HCEC 1CT (cell line): ENCODE measurements around the gene VPS8.

Source experiments
- DNase-seq: peaks from one replicate; pipeline ENCODE4 v3.0.0-alpha.2; 2017

VPS8 gene

GRCh38 chr3:185062191-185062590, 250.2 kb downstream of the VPS8 start:
- no peak for DNase-seq

DNA sequence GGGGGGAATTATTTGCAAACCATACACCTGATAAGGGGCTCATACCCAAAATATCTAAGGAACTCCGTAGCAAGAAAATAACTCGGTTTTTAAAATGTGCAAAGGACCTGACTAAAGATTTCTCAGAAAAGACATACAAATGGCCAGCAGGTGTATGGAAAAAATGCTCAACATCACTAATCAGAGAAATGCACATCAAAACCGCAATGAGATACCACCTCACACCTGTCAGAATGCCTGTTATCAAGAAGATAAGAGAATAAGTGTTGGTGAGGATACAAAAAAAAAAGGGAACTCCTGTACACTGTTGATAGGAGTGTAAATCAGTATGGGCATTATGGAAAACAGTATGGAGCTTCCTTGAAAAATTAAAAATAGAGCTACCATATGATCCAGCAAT, 251.5 kb downstream of the VPS8 start:
- no peak for DNase-seq

GRCh38 chr3:185065059-185065458, 253.1 kb downstream of the VPS8 start:
- DNase-seq, result no peak

DNA sequence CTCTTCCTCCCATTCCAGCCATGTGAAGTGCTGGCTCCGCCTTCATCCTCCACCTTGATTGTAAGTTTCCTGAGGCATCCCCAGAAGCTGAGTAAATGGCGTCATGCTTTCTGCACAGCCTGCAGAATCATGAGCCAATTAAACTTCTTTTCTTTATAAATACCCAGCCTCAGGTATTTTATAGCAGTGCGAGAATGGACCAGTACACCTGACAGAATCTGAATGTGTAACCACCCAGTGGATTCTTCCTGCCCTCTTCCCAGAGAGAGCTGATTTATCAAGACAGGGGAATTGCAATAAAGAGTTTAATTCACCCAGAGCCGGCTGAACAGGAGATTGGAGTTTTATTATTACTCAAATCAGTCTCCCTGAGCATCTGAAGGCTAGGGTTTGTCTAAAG, 254.3 kb downstream of the VPS8 start:
- no peak for DNase-seq

- no peak for DNase-seq
Measured at GRCh38 chr3:185067173-185067572, 255.2 kb downstream of the VPS8 start.

GRCh38 chr3:185069037-185070030, 257.4 kb downstream of the VPS8 start:
- DNase-seq, result no peak

- DNase-seq, result peak; percentile 42
Measured at GRCh38 chr3:185070491-185071286, 258.7 kb downstream of the VPS8 start.

DNA sequence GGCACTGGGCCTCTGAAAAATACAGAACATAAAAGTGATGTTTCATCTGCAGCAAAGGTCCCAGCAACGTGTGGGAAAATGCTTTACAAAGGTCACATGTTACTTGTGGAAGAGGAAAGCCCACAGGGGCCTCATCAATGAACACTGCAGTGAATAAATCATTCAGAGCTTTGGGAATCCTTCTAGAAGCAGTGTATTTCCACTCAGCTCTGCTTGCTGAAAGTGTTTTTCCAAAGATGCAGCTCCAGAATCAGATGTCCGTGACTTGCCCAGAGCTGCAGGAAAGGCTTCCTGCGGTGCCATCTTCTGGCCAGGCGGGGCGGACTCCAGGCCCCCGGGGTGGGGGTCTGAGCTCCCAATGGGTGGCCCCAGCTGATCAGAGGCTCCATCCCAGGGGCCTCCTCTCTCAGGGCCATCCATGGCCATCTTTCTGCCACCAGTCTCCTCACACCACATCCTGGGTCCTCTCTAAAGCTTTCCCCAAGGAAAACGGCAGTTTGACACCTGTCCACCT, 259.4 kb downstream of the VPS8 start:
- DNase-seq, result no peak

- no peak for DNase-seq
Measured at GRCh38 chr3:185075547-185075946, 263.6 kb downstream of the VPS8 start.

- DNase-seq, result no peak
Measured at GRCh38 chr3:185076219-185076618, 264.3 kb downstream of the VPS8 start.

DNA sequence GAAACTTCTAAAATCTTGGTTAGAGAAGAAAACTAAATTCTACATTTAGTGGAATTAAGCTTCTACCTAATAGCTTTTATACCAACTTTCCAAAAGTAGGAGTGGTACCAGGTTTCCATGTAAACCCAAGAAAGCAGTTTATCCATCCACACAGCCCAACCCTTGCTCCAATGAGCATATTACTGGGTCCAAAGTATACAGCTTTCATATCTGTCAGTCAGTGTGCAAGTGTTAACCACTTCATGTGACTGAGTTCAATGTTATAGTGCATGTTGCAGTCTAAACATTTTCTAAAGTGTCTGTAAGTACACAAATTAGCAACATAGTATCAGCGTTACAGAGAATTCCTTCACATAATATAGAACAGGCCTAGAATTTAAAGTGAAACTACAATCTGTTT, 267.7 kb downstream of the VPS8 start:
- no peak for DNase-seq

- DNase-seq, result no peak
Measured at GRCh38 chr3:185081521-185081920, 269.6 kb downstream of the VPS8 start.

- no peak for DNase-seq
Measured at GRCh38 chr3:185082149-185082548, 270.2 kb downstream of the VPS8 start.

GRCh38 chr3:185082829-185083228, 270.9 kb downstream of the VPS8 start:
- DNase-seq, result no peak

DNA sequence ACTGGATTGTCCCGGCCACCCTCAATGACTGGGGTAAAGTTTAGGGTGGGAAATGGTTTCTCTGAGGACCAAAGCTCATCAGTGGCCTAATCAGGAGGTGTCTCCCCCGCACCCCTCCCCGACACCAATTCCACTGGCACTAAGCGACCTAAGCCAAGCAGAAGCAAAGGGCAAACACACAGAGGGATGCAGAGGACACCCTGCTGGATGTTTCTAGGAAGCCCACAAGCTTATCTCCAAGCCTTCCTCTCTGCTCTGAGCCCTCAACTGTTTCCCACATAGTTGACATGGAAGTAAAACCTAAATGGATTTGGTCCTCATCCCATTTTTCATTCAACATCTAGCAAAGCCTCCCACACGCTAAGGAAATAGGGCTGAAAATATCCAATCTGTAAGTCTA, 272.4 kb downstream of the VPS8 start:
- no peak for DNase-seq

GRCh38 chr3:185084901-185085300, 272.9 kb downstream of the VPS8 start:
- DNase-seq, result peak; percentile 53

DNA sequence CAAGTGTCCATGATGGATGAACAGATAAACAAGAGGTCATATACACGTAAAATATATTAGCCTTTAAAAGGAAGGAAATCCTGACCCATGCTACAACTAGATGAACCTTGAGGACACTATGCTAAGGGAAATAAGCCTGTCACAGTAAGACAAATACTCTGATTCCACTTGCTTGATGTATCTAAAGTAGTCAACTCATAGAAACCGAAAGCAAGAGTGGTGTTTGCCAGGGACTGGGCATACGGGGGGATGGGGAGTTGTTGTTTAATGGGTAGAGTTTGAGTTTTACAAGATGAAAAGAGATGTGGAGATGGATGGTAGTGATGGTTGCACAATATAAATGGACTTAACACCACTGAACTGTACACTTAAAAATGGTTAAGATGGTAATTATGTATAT, 275.5 kb downstream of the VPS8 start:
- DNase-seq, result no peak

DNA sequence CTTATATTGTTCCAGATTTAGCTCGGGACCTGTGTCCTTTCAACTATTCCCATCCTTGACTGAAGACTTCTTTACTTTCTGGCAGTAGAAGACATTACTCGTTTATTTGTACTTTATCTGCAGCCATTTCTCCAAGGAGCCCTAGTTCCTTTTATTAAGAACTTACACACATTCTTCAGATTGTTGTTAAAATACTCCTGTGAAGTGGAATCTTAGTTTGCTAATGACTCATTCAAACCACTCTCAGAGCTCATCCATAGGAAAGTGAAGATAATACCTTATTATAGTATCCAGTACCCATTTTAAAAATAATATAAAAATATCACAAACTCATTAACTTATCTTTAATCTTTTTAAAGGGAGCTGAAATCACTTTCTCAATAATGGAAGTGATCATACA, 277.4 kb downstream of the VPS8 start:
- DNase-seq, result peak; percentile 15

DNA sequence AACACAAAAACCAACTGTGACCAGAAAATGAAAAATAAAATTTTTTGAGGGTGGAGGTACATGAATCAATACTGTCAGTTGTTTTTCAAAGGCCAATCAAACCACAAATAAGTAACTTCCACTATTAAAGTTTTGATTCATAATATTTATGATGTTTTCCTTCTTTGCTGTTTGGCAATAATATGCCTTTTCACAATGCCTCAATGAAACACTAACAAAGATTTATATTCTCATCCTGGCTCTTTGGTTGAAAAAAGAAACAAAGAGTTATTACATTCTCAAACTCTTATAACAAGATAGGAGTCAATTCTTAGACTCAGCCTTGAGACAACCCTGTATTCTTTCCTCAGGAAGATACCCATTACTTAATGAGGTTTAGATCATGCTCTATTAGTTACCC, 277.8 kb downstream of the VPS8 start:
- DNase-seq, result no peak

DNA sequence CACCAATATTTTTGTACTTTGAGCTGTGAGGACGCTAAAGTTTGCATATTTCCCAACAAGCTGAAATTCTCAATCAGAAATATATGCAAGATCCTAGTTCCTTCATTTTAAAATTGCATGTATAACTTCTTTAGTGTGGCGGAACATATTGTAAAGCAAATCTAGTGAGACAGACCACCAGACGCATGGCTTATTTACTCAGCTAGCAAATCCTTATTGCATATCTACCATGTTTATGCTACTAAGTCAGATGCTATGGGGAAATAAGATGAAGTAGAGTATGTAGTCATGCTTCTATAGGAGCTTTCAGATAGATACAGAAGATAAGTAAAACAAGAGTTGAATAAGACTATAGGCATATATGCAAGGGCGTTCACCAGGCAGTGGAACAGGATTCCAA, 278.8 kb downstream of the VPS8 start:
- DNase-seq, result no peak

- DNase-seq, result no peak
Measured at GRCh38 chr3:185093116-185093515, 281.1 kb downstream of the VPS8 start.

DNA sequence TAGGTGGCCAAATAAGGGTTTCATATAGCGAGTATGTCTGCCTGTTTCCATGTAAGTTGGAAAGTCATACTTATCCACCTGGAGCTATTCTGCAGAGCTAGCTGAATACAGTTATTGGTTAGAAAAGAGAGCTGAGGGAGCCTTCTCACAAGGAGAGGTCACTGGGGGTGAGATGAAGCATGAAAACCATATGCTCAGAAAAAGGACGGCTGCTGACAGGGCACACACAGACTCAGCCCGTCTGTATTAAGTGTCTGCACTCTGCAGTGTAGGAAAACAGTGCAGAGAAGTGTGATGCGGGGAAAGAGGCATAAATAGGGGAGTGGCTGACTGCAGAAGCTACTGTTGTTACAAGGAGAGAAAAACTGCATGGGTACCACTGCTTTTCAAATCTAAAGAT, 282.7 kb downstream of the VPS8 start:
- DNase-seq, result no peak
